NCI-H345 treated with DMSO at 0.1 percent for 48 hours (cell line): Measurements from ENCODE around the gene PRKG1.

ENCODE experiments used
- DNase-seq: peaks from one replicate; lab custom pipeline; 2025; ENCODE audit not compliant: unreplicated experiment; lab: John Stamatoyannopoulos, UW

PRKG1 gene

DNA sequence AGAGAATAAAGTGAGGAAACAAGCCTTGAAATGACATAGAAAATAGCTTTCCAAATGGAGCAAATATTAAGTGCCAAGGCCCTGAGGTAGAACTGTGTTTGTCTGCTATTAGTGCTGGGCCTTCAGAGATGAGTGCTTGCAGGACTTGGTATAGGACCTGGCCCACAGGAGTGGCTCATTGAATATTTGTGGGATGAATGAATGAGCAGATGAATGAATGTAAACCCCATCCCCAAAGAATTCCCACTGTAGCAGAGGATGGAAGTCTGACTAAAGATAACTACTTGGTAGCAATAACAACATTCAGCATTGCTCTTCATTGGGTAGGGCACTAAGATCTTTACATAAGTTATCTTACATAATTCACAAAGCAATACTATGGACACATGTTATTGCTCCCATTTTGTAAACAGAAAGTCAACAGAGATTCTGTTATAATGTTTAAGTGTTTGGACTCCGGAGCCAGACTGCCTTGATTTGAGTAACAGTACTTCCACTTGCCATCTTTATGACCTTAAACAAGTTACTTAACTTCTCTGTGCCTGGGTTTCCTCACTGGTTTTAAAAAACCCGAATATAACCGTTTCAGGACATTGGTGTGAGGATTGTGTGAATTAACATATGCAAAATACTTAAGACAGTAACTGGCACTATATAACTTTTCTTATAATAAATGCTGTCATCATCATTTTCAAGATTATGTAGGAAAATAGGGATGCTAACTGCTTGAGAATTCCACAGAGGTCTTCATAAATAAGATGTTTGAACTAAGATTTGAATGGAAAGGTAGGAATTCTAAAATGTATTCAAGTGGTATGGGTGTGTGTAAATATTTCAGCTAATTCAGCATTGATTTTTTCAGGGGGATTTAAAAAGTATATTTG is 141.9 kb downstream of the PRKG1 start:
- DNase-seq: no peak

DNA sequence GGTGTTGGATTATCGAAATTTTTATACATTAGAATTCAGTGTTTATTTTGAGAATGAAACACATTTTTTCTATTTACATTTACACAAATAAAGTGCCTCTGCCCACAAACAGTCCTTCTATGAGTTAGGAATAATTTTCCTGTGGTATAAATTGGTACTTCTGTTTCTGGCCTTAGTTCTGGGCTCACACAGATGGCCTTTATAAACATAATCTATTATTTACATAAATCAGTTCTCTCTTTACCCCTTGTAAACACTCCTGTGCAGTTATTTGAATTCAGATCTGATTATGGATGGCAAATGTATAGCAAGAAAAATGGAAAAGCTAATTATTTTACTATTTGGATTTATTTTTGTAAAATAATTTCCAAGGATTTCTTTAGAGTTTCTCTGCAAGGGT is 143.2 kb downstream of the PRKG1 start:
- no peak for DNase-seq

DNA sequence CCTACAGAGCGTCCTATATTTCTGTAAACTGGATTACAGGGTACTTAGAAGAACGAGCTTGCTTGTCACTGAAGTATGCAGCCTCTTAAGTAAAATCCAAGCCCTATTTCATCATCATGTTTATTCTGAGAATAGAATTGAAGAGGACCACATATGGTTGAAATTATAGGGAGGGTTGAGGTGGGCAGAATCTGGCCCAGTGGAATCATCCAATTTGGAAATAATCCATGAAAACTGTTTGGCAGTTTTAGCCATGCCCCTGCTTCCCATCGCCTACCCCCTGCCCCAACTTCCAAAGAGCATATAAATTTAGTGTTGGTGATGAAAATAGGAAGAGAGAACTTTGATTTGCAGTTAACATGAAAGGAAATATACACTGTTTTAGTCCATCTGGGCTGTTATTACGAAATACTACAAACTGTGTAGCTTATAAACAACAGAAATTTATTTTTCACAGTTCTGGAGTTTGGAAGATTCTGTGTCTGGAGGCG is 150.4 kb downstream of the PRKG1 start:
- no peak for DNase-seq

DNA sequence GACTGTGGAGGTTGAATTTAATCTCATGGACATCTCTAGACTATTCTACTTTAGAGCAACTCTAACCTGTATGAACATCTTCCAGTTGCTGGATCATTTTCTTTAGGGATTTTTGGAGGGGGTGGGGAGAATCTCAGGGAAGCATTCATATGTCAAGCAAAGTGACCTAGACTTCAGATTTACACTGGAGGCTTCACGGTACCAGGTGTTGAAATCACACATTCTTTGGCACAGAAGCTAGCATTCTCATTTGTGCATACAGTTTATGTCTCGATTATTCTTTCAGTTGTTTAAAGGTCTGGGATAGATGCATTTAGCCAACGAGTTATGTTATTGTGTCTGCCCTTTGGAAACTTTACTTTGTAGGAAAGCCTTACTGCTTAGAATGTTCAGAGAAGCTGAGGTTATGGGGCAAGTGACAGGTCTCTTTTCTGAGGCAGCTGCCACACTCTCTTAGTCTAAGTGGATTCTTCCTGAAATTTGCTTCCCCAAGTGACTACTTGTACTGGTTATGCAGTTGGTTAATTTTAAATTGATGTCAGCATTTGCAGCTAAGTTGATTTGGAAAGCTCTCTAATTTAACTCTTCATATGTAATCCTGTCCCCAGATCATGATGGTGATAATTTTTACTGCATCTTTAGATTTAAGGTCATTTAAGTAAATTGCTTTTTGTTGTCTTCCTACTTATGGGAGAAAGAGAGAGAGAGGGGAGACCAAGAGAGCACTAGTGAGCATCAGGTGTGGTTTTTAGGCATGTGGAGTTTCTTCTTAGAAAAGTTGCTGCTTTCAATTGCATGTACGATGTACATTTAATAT is 153.8 kb downstream of the PRKG1 start:
- DNase-seq: no peak

DNA sequence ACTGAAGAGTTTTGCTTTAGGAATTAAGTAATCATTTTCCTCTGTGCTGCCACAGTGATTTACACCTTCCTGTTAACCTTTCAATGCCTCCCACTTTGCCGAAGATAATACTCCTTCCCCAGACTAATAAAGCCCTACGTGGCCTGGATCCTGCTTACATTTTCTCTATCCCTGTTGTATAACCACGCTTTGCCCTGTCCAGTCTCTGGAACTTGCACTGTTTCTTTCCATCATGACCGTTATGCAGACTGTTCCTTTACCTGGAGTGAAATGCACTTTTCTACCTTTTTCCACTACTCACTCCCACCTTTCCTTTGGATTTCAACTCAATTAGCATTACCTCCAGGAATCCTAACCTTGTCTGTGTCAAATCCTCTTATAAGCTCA is 154.4 kb downstream of the PRKG1 start:
- no peak for DNase-seq

DNA sequence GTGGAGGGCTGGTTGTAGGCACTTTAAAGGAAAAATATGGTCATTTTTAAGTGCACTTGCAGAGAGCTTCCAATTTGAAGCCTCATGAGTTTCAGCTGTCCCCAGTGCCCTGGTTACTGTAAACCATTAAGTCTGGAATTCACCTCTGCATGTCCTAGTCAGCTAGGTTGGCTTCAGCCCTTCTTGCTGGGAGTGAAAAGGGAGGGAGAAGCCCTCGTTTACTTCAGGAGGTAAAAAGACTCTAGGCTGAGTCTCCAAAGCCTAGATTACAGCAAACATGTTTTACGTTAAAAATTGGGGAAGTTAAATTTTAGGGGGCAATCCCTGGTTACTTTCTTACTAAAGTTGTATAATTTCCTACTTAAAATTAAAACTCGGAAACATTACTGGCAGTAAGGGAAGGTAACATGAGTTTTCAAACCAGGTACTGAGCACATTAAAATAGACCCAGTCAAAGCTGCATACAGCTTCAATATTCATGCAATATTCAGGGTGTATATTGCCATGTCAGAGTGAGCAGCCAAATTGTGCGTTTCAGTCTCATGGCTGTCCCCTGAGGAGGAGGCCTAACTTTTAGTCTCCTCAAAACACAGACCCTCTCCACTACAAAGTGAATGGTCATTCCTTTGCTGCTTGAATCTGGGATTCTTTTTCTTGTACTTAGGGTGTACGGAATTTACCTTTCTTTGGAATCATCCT is 156.7 kb downstream of the PRKG1 start:
- no peak for DNase-seq

DNA sequence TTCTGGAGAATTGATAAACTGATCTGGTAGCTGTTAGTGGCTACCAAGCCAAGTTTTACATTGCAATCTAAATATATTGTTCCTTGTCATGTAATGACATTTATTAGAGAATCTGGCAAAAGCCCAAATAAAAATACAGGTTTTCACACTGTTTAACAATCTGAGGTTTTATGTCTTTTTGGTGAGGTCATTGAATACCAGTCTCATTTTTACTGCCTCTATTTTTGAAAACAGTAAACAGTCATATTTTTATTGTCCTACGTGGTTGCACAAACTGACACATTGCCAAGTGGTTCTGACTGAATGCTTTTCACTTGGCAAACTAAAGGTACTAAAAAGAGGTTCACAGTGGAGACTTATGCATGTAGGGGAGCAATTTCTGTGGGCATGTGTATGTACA is 157.5 kb downstream of the PRKG1 start:
- no peak for DNase-seq

DNA sequence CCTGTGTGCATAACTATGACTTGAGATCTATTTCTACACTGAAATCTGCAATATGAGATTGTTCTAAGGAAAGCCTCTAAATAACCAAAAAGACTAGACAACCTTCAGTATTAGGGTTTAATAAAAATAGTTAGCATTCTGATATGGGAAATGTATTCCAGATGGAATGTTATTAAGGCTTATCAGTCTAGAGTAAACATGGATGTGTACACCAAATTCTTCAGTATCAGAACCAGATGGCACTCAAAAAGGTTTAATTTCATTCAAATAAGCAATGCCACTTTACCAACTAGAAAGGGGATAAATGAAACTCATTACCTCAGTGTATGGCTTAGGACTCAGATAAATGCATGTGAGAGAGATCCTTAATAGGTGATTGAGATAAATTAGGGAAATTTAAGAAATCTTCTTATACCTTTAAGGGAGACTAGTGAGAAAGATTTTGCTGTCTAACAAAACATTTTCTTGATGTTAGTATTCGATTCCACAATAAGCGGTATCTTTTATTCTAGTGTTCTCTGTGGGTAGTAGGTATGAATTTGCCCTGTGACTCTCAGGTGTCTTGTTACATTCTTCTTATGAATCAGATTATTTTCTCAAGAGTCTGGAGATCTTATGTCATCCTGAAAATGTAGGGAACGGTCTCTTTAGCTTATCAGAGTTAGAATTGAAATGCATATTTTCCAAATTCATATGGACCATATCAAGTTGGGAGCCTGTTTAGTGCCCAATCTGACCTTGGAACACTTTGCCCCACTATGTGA is 159.2 kb downstream of the PRKG1 start:
- DNase-seq: no peak

DNA sequence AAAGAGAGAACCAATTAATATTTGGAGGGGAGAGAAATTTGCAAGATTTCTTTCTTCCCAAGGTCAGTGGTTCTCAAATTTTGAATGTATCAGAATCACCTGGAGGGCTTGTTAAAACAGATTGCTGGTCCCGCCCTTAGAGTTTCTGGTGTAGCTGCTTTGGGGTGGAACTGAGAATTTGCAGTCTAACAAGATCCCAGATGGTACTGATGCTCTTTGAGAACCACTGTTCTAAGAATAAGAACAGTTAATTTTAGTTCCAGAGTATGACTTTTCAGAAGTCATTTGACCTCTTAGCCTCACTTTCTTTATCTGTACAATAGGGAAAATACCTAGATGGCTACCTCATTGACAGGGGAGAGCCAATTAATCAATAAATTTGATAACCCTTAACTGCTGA is 161.6 kb downstream of the PRKG1 start:
- no peak for DNase-seq

DNA sequence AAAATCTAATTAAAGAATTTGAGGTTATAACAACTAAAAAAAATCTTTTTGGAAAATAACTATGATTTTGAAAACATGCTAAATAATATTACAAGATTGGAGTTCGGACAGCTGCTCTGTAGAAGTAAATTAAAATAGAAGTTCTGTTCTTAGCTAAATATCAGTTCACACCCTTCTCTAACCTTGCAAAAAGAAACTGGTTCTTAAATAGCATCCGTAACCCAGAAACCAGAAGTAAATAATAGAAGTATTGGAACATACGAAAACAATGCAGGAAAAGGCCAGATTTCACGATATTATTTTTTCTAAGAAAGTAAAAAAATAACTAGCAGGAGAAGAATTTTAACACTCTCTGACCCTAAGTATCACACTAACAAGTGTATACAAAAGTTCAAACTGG is 164.7 kb downstream of the PRKG1 start:
- no peak for DNase-seq

DNA sequence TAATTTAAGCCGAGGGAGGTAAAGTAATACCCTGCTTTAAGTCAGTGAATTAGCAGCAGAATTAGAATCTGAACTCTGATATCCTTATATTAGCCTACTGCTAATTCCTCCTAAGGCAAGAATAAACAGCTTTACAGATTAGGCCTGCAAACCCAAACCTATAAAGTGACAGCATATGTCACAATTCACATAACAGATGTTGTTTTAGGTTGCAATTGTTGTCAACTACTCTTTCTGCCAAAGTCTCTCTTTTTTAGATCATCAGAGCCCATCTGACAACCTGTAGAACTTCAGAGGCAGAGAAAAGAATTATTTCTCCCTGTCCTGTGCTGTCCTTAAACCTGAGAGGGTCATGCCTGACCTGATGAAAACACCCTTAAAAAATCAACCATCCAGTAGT is 167.2 kb downstream of the PRKG1 start:
- DNase-seq: no peak

DNA sequence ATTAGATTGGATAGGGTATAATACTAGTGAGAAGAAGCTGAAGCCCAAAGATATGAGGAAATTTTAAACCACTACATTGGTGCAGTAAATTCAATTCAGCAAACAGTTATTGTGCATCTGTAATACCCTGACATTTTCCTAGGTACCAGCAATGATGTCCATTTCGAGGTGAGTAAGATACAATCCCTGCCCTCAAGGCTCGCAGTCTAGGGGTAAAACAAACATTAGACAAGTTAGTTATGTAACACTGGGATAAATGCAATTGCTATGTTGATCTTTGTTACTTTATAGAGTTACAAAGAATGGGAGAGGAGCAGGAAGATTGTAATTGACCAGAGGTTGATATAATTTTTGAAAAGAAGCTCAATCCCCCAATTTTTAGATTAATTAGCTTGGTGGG is 168.1 kb downstream of the PRKG1 start:
- no peak for DNase-seq

DNA sequence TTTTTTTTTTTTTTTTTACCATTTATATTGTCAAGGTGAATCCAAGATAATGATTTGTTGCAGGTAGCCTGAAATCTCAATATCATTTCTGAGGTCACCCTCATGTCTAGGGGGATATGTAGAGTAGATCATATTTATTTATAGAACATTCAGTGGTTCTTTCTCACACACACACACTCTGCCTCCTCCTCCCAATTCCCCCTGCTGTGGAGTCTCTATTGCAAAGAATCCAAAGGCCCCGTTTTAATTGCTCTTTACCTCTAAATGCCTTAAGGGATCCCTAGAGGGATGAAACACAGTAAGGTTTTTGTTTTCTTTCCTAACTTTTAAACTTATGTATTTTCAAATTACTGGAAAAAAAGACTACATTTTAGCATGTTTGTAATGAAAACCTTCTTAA is 170.0 kb downstream of the PRKG1 start:
- no peak for DNase-seq

DNA sequence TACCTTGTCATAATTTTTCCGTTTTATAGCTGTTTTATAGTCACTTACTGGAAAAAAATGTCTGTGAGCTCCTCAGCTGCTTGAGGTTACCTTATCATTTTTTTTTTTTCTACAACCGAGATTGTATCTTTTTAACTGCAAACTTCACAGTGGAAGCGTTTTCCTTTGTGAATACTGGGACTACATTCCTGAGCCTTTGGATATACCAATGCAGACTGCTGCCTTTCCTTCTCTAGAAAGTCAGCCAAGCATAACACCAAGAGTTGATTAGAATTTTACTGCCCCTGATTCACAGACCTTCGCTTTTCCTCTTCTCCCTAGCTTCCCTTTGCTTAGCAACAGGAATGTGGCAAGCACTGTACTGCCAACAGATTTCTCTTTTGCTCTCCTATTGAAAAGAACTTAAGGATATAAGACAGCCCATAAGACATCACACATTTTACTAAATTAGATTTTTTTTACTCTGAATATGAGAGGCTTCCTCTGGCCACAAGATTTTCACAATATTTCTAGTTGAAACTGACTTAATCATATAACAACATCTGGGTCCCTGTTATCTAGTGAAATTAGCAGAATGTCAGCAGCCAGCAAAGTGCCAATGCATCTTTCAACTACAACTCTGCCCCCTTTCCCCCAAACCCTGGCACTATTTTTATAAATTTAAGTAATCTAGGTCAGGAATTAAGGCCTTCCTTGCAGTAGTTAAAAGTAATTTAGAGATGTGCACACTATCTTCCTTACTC is 170.6 kb downstream of the PRKG1 start:
- no peak for DNase-seq

DNA sequence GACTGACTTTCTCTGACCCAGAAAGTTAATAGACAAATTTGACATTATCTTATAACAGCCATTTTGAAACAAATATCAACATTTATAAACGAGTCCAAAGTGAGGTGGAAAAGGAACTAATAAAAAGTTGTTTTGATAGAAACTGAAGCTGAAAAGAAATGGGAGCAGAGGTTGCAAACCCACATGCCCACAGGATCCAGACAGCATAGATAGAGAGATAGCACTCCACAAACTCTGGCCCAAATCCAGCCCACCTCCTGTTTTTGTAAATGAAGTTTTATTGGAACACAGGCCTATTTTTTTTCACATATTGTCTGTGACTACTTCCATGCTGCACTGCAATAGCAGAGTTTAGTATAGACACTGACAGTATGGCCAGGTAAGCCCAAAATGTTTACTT is 171.9 kb downstream of the PRKG1 start:
- no peak for DNase-seq

DNA sequence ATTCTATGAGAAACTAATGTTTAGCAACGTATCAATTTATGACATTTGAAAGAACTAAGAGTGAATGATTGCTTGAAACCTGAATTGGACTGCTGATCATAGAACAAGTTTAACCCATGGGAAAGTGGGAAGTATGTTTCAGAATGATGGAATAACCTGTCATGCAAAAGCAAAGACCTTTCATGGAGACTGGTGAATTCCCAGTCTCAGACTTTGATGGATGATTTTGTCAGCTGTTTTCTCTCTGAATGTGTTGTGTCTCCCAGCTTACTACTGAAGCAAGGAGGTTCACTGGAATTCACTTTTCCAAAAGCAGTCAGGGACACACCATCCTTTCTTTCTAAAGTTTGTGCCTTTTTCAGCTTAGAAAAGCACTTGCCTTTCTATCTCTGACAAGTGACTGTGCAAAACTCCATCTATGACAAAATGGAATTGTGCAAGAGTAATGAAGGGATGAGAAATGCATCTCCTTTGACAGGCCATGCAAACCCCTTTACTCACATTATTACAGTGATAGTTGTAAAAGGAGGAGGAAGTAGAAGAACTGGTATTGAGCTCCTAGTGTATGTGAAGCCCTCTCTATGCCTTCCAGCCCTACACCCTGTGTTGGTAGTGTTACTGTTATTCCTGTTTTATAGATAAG is 176.1 kb downstream of the PRKG1 start:
- no peak for DNase-seq

DNA sequence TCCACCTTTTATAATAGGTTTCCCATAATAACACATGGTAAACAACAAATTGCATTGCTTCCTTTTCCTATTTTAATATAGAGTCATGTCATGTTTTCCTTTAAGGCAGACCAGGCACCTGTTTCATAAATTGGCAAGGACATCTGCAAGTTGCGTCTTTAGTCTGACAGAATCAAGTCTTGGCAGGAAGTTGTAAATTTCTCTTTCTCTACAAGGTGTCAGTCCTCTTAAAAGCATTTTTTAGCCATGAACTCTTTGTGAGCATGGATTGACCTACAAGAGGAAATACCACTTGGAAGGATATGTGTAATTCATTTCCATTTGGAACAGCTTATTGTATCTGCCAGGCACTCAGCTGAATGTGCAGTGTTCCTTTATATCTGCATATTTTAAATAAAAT is 176.8 kb downstream of the PRKG1 start:
- DNase-seq: no peak

DNA sequence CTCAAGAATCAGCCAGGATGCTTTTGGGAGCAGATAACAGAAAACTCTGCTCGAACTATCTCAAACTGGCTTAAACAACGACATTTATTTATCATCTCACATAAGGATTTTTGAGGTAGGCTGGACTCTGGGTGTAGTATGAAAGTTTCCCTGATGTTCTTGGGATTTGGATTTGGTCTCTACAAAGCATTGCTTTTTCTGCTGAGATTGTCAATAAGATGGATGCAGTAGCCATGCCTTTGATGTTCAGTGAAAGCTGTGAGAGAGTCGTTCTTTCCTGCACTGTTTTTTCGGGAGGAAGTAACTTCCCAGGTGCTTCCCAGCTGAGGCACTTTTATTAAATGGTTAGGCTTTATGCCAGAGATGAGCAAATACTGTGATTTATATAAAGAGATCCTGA is 181.1 kb downstream of the PRKG1 start:
- DNase-seq: no peak

DNA sequence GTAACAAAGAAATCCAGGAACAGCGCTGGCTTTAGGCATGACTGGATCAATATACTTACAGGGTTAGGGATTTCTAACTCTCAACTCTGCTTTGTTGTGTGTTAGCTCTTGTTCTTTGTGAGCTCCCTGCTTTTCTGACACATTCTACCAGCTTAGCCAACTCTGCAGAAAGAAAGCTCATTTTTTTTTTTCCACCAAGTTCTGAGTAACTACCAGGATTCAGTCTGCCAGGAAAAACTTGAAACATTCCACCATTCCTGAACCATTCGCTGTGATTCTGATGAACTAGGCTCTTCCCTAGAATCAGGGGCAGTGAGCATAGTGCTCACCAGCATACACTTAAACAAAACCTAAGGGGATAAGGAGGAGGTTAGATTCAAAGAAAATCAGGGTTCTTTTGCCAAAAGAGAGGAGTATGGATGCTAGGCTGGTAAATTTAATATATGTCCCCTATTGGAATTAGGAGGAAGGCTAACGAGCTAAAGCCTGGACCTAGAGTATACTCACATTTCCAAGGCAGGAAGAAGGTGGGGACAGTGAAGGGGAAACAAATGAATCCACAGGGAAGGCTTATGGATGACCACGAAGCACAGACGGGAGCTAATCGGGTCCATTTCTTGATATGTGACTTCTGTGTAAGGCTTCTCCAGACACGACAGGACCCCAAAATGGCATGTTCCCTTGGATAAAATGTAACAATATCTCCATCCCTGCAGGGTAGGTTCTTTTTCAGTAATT is 183.4 kb downstream of the PRKG1 start:
- no peak for DNase-seq
